ENCODE results near the gene BIRC5. TPM values are rescaled to one million over a fixed set of nuclear protein-coding genes. Genes with fewer than 3 reads are reported as not detected.

BIRC5 gene
- total and polyA plus RNA-seq, 3 donors from 2014 or later: 12.4 to 58.5 (median 28.1) TPM

- DNase-seq: no peak
- Histone ChIP-seq H3K27me3 (no peaks in the 10 kb centered on the region), H3K4me1 (peaks cover 8% of the 10 kb centered on the region), H3K9me3 (no peaks in the 10 kb centered on the region), H3K4me3 (no peak overlapping the region), H3K36me3 (ENCODE audit: low read depth, missing control alignments) (no peaks in the 10 kb centered on the region), H3K27ac (no peak overlapping the region)
- intact Hi-C loops (cut with DNase I; ENCODE audit: low total_unique reads): loop anchor here (10.0 kb wide), 1 partner anchor 144 kb away; no protein-coding TSS in a partner anchor
- TF ChIP-seq POLR2A (IDR thresholded peaks at IDR 0.05): no peak
- TF ChIP-seq, protein P1, sequence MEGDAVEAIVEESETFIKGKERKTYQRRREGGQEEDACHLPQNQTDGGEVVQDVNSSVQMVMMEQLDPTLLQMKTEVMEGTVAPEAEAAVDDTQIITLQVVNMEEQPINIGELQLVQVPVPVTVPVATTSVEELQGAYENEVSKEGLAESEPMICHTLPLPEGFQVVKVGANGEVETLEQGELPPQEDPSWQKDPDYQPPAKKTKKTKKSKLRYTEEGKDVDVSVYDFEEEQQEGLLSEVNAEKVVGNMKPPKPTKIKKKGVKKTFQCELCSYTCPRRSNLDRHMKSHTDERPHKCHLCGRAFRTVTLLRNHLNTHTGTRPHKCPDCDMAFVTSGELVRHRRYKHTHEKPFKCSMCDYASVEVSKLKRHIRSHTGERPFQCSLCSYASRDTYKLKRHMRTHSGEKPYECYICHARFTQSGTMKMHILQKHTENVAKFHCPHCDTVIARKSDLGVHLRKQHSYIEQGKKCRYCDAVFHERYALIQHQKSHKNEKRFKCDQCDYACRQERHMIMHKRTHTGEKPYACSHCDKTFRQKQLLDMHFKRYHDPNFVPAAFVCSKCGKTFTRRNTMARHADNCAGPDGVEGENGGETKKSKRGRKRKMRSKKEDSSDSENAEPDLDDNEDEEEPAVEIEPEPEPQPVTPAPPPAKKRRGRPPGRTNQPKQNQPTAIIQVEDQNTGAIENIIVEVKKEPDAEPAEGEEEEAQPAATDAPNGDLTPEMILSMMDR (IDR thresholded peaks at IDR 0.05): no peak
- 81 to 93% methylated on average over 8 to 10 of the region's 10 CpGs for WGBS, 2 donors
Measured at GRCh38 chr17:78259192-78259554, 45.1 kb downstream of the BIRC5 start.

GRCh38 chr17:78263063-78263735 is 49.1 kb downstream of the BIRC5 start:
- H3K36me3 ChIP-seq (ENCODE audit: low read depth, missing control alignments): no peaks in the 10 kb centered on the region
- H3K27ac ChIP-seq: no peak overlapping the region
- no peak overlapping the region for H3K4me3 ChIP-seq
- H3K9me3 ChIP-seq: no peaks in the 10 kb centered on the region
- no peaks in the 10 kb centered on the region for H3K27me3 ChIP-seq
- intact Hi-C loops (cut with DNase I; ENCODE audit: low total_unique reads): no loop called here
- no peak for DNase-seq
- 66 to 74% methylated on average over 15 to 23 of the region's 23 CpGs for WGBS, 2 donors
- H3K4me1 ChIP-seq: peaks cover 9% of the 10 kb centered on the region
- TF ChIP-seq POLR2A (IDR thresholded peaks at IDR 0.05): no peak
- TF ChIP-seq, protein P1 (IDR thresholded peaks at IDR 0.05): no peak

DNA sequence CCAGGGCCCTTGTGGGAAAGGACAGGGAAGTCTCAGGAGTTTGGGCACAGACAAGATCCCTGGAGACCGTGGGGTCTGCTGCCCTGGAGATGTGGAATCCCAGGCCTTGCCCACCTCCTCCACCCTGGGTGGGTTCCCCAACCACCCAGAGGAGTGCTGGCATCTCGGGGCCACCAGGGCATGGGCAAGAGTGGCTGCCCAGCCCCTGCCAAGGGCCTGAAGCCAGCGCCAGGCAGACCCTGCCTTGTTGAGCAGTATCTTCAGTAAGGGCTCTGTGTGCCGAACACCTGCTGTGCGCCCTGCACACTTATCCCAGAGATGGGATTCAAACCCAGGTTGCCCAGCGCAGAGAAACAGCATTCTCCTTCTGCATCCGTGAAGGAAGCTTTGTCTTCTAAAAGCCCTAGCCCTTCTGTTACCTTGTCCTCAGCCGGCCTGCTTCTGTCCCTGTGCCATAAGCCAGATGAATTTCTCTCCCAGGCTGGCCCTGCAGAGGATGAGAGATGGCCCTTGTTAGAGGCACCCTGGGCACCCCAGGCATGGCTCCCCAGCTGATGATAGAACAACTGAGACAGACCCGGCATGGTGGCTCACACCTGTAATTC is 49.8 kb downstream of the BIRC5 start:
- DNase-seq: no peak
- peaks cover 14% of the 10 kb centered on the region for H3K4me1 ChIP-seq
- no peaks in the 10 kb centered on the region for H3K27me3 ChIP-seq
- no peak overlapping the region for H3K27ac ChIP-seq
- H3K9me3 ChIP-seq: no peaks in the 10 kb centered on the region
- 93 to 100% methylated on average over 3 to 9 of the region's 9 CpGs for WGBS, 2 donors
- intact Hi-C loops (cut with DNase I; ENCODE audit: low total_unique reads): no loop called here
- TF ChIP-seq POLR2A (IDR thresholded peaks at IDR 0.05): no peak
- TF ChIP-seq, protein P1 (IDR thresholded peaks at IDR 0.05): no peak
- no peaks in the 10 kb centered on the region for H3K36me3 ChIP-seq (ENCODE audit: low read depth, missing control alignments)
- no peak overlapping the region for H3K4me3 ChIP-seq

GRCh38 chr17:78264590-78264989 is 50.5 kb downstream of the BIRC5 start:
- 89 to 91% methylated on average over 5 of the region's 5 CpGs for WGBS, 2 donors
- TF ChIP-seq, protein P1 (IDR thresholded peaks at IDR 0.05): no peak
- no peak for TF ChIP-seq POLR2A (IDR thresholded peaks at IDR 0.05)
- H3K27me3 ChIP-seq: no peaks in the 10 kb centered on the region
- DNase-seq: no peak
- intact Hi-C loops (cut with DNase I; ENCODE audit: low total_unique reads): no loop called here
- peaks cover 22% of the 10 kb centered on the region for H3K4me1 ChIP-seq
- no peaks in the 10 kb centered on the region for H3K36me3 ChIP-seq (ENCODE audit: low read depth, missing control alignments)
- H3K4me3 ChIP-seq: no peak overlapping the region
- H3K27ac ChIP-seq: no peak overlapping the region
- no peaks in the 10 kb centered on the region for H3K9me3 ChIP-seq

DNA sequence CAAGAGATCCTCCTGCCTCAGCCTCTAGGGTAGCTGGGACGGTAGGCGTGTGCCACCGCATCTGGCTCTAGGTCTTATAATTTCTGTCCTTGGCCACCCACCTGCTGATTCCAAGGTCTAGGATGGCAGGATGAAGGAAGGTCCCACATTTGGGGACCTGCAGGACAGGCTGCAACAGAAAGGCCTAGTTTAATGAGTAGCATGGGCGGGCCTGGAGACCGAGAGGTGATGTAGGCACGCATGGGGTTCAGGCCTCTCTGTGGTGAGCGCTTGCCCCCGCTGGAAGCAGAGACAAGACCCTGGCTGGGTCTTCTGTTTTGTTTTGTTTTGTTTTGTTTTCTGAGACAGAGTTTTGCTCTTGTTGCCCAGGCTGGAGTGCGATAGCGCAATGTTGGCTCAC is 51.1 kb downstream of the BIRC5 start:
- no peak for DNase-seq
- Histone ChIP-seq H3K4me1 (peaks cover 26% of the 10 kb centered on the region), H3K27ac (no peak overlapping the region), H3K9me3 (no peaks in the 10 kb centered on the region), H3K36me3 (ENCODE audit: low read depth, missing control alignments) (no peaks in the 10 kb centered on the region), H3K27me3 (no peaks in the 10 kb centered on the region), H3K4me3 (no peak overlapping the region)
- WGBS, 2 donors: 97% methylated on average over 10 of the region's 10 CpGs
- intact Hi-C loops (cut with DNase I; ENCODE audit: low total_unique reads): no loop called here
- TF ChIP-seq, protein P1 (IDR thresholded peaks at IDR 0.05): no peak
- no peak for TF ChIP-seq POLR2A (IDR thresholded peaks at IDR 0.05)

Data from testis (tissue), 3 donors.